ENCODE data around the gene ZDHHC4. TPM values are rescaled to one million over a fixed set of nuclear protein-coding genes. Genes with fewer than 3 reads are reported as not detected.

ZDHHC4 gene
- total and polyA plus RNA-seq, 9 of the 15 experiments (the other 6 are each of a cell fraction or from before 2014, with no cell fraction given) = 33.4 to 106 (median 58.3) TPM

GRCh38 chr7:6579446-6579845, 2.2 kb downstream of the ZDHHC4 start (continued):
- no peak for TF ChIP-seq HINFP (tag; conservative IDR thresholded peaks at IDR 0.05; ENCODE audit: low read depth)
- no peak for TF ChIP-seq ZNF133 (CRISPR knock-in tag; IDR thresholded peaks at IDR 0.05)
- TF ChIP-seq ZNF512 (tag; IDR thresholded peaks at IDR 0.05) = no peak
- no peak for TF ChIP-seq KDM1A (IDR thresholded peaks at IDR 0.05)
- TF ChIP-seq ATF4 (CRISPR knock-in tag; IDR thresholded peaks at IDR 0.05) = no peak
- 0 out of 2 replicates have a peak, but pooled peaks have one; percentile 10 for TF ChIP-seq NFE2 (IDR thresholded peaks at IDR 0.05; ENCODE audit: low read depth)
- TF ChIP-seq NR3C1 (CRISPR knock-in tag; IDR thresholded peaks at IDR 0.05) = no peak
- TF ChIP-seq NCOA4 (IDR thresholded peaks at IDR 0.05; ENCODE audit: partially characterized antibody) = no peak
- no peak for TF ChIP-seq AFF4 (CRISPR knock-in tag; IDR thresholded peaks at IDR 0.05)
- no peak for TF ChIP-seq NELFE (IDR thresholded peaks at IDR 0.05; ENCODE audit: insufficient read depth, insufficient read length)
- no peak for TF ChIP-seq ZNF586 (CRISPR knock-in tag; conservative IDR thresholded peaks at IDR 0.05)
- no peak for TF ChIP-seq RBM15 (IDR thresholded peaks at IDR 0.05; ENCODE audit: insufficient read depth, low read length)
- TF ChIP-seq STAT5B (CRISPR knock-in tag; IDR thresholded peaks at IDR 0.05) = no peak
- no peak for TF ChIP-seq MBD1 (CRISPR knock-in tag; IDR thresholded peaks at IDR 0.05)
